Fibroblast of skin of right quadriceps (primary cell): ENCODE results near the gene OR52E4.

ENCODE experiments used
- DNase-seq: peaks from one replicate; pipeline ENCODE4 v3.0.0-alpha.2; 2013

OR52E4 gene

DNA sequence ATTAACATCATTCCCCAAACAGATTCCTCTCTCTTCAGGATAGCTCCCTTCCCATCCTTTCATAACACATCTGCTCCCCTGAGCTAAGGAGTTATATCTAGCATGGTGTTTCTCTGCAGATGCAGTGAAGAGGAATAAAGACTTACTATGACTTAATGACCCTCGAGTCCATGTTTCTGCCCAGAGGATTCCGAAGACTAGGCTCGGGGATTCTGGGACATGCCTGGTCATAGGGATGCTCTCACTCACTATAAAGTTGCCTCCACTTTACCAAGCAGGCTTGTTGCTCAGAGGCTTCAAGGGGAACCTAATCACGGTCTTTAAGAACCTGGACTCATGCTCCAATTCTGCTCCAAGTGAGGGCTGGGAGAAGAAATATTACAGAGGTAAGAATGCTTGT, at the start of gene OR52E4:
Gene OR52E4 (plus strand): TSS at position 301 of the 400 bp plus-strand sequence. CDS start 3,664 bp downstream, outside the sequence.
- DNase-seq = no peak

DNA sequence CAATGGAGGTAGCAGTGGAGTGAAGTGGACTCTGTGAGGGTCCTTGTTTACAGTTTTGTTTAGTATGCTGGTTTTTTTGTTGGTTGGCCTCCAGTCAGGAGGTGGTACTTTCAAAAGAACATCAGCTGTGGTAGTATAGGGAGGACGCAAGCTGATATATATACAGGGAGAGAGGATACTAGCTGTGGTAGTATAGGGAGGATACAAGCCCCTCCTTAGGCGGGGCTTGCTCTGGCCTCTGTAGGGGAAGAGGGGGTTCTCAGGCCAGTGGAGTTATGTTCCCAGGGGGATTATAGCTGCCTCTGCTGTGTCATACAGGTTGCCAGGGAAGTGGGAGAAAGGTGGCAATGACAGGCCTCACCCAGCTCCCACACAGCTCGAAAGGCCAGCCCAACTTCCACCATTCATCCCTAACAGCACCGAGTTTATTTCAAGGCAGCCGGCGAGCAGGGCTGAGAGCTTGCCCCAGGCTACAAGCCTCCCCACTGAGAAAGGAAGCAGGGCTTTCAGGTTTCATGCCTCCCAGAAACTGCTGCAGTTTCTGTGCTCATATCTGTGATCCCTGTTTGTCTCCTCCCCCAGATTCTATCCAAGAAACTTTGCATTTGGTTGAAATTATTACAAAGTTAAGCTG, 49.1 kb upstream of the OR52E4 start:
- DNase-seq = no peak

DNA sequence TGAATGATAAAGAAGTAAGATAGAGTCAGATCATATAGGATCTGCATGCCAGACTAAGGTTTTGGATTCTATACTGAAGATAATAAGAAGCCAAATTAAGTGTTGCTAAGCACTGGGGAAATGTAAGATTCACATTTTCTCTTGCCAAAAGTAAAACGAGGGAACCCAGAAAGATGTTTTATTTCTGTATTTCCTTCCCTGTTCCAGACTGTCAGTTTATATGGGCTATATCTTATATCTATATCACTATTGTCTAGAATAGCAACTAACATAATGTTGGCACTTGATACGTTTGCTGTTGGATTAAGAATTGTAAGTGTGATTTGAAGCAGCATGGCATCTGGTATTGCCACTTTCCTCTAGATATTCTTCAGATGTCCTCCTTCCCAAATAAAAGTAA, 47.0 kb upstream of the OR52E4 start:
- DNase-seq = no peak

DNA sequence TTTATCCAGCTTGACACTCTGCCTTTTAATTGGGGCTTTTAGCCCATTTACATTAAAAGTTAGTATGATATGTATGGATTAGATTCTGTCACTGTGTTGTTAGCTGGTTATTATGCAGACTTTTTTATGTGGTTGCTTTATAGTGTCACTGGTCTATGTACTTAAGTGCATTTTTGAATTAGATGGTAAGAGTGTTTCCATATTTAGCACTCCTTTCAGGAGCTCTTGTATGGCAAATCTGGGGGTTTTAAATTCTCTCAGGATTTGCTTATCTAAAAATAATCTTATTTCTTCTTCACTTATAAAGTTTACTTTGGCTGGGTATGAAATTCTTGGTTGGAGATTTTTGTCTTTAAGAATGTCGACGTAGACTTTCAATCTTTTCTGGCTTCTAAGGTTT, 42.7 kb upstream of the OR52E4 start:
- no peak for DNase-seq

DNA sequence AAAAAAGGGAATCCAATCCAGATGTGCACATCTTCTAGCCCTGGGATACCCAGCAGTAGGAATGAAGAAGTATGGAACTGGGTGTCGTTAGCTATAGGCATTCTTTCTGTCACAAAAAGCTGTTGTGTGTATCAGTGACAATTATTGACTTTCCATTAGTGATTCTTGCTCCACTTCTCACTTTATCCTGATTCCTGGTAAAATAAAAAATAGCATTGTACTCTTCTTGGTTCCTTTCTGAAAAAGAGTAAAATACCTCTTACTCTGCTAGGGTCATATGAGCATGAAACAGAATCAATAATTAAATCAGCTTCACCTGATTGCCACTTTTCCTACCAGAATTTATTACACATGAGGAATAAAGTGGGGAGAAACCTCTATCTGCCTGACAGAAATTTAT, 38.6 kb upstream of the OR52E4 start, which contains the start of gene OR52E6:
Gene OR52E6 (minus strand): TSS at position 101 of the 400 bp plus-strand sequence. CDS start 0 bp downstream, at position 101.
- no peak for DNase-seq

DNA sequence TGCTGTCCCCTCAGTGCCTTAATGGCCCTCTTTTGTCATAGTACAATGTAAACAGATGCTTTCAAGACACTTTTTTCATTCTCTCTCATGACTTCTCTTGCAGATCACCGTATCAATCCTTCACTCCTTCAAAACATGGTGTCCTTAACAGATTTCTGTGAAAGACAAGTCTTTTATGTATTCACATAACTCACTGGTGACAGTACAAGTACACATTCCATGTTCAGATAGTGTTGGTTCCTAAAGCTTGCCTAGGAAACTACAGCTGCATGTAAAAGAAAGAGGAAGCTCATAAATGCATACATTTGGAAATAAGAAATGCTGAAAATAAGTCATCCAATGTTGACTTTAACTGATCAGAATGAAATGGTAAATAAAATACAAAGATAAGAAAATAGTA, 33.7 kb upstream of the OR52E4 start:
- DNase-seq = no peak

DNA sequence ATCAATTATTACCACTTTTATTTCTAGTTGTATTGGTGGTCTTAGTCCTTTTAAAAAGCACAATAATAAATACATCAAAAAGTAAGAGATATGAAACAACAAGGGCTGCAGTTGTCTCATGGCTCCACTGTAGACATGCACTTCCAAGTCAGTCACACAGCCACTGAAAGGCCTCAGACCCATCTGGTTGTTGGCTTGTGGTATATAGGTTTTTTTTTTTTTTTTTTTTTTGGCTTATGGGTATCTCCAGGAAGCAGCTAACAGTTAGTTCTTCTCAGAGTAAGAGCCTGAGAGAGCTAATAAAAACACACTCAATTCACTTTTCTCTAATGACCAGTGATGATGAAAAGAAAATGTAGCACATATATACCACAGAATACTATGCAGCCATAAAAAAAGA, 32.7 kb upstream of the OR52E4 start:
- DNase-seq = no peak

DNA sequence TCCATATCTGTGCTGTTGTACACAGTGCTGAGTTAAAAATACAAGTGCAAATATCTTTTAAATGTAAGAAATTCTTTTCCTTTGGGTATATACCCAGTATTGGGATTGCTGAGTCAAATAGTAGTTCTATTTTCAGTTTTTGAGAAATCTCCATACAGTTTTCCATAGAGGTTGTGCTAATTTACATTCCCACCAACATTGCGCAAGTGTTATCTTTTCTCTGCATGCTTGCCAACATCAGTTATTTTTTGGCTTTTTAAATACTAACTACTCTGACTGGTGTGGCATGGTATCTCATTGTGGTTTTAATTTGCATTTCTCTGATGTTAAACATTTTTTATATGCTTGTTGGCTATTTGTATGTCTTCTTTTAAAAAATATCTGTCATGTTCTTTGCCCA, 29.4 kb upstream of the OR52E4 start:
- DNase-seq = no peak

DNA sequence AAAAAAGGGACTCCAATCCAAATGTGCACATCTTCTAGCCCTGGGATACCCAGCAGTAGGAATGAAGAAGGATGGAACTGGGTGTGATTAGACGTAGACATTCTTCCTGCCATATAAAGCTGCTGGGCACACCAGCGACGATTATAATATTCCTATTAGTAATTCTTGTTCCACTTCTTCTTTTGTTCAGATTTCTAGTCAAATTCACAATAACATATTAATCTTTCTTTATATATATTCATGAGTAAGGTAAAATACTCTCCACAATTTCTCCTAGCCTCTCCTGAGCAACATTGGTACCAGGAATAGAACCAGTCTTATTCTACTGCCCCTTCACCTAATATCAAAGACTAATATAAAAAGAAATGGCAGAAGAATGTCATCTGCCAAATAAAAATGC, 22.8 kb upstream of the OR52E4 start, which contains the start of gene OR52E8:
Gene OR52E8 (minus strand): TSS at position 101 of the 400 bp plus-strand sequence. CDS start 0 bp downstream, at position 101.
- no peak for DNase-seq

DNA sequence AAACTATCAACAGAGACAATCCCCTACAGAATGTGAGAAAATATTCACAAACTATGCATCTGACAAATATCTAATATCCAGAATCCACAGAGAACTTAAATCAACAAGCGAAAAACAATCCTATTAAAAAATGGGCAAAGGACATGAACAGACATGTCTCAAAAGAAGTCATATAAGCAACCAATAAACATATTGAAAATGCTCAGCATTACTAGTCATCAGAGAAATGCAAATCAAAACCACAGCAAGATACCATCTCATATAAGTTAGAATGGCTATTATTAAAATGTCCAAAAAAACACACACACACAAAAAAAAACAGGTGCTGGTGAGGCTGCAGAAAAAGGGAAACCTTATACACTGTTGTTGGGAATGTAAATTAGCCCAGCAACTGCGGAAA, 14.6 kb upstream of the OR52E4 start:
- no peak for DNase-seq

DNA sequence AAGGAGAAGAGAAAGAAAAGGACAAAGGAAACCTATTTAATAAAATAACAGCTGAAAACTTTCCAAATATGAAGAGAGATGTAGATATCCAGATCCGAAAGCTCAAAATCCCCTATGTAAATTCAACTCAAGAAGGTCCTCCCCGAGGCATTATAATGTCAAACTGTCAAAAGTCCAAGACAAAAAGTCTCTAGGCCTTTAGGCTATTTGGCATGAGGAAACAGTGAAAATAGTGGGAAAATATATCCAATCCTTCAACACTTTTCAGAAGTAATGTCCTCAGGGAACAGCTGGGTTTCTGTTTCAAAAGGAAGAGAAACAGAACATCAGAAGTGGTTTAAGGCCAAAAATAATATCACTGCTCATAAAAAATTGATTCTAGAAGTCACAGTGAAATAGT, 1.9 kb upstream of the OR52E4 start:
- DNase-seq = no peak

DNA sequence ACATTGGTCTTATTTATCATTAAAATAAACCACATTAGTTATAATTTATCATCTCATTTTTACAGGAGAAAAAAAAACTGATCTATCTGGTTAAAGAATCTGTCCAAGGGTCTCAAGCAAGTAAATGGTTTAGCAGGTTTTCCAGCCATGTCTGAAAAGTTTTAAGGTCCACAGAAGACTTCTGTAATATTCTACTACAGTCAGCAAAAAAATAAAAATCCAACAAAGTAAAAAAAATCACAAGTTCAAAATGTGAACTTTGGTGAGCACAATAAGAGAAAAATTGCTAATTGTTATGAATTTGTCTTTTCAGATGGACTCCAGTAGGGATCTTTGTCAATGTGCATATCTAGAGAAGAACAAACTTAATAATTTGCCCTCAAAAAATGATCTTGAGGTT, 1.3 kb downstream of the OR52E4 start:
- no peak for DNase-seq

DNA sequence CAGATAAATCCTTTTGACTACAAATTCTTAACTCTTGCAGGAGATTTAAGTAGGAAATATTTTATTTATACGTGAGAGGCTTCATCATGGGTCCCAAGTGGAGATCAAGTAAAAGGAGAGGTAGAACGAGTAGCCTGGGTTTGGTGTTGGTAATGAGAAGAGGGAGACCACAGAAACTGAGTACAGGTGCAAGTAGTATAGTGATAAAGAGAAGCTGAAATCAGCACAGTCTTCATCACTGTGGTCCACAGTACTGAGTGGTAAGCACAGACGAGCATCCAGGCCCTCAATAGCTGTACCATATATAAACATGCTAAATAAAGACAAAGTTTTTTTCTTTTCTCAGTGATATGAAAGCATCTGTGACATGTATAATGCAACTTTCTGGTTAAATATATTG, 6.7 kb downstream of the OR52E4 start:
- no peak for DNase-seq

DNA sequence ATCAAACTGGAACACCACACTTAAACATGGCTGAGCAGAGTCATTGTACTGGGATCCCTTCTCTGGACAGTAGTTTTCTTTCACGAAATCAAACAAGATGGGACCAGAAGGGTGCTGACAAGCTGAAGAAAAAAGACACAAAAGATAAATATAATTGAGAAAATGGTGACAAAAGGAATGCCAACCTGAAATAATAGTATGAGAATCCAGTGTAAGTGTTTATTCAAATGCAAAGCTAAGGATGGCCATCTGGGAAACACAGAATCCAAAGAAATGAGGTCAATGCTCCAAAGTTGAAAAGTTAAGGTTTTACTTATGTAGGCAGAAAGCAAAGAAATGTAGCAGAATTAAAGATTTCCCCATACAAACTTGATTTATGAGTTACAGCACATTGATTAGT, 7.2 kb downstream of the OR52E4 start:
- no peak for DNase-seq

DNA sequence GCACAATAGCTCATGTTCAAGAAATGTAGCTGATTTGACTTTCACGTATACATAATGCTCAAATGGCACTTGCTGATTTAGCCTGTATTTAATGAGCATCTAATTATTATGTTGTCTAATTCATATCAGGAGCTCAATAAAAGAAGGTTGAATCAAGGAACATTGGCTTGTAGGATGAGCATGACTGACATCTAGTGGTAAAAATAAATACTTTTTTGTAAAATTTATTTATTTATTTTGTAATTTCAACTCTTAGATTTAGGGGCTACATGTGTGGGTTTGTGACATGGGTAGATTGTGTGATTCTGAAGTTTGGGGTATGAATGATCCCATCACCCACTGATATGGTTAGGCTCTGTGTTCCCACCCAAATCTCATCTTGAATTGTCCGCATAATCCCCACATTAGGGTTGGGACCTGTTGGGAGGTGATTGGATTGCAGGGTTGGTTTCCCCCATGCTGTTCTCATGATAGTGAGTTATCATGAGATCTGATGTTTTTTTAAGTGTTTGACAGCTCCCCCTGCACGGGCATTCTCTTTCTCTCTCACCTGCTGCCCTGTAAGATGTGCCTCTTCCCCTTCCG, 10.9 kb downstream of the OR52E4 start:
- DNase-seq = peak; percentile 5

DNA sequence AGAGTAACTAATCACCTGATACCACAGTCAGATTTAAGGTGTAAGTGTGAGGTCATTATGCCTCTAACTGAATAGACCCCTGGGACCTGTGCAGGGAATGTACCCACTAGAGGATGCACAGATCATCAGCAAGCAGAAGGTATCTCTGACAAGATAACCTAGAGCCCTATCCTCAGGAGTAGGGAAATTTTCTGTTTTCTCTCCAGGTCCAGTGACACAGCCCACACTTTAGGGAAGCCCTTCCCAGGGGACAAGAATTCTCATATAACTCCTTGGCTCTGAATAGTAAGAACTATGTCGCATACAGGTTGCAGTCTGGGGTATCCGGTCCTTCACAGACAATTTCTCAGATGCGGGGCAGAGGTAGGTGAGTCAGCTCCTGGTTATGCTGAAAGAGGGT, 12.5 kb downstream of the OR52E4 start, which contains the start of gene OR52E5:
Gene OR52E5 (plus strand): TSS at position 301 of the 400 bp plus-strand sequence. CDS start 7,569 bp downstream, outside the sequence.
- no peak for DNase-seq

DNA sequence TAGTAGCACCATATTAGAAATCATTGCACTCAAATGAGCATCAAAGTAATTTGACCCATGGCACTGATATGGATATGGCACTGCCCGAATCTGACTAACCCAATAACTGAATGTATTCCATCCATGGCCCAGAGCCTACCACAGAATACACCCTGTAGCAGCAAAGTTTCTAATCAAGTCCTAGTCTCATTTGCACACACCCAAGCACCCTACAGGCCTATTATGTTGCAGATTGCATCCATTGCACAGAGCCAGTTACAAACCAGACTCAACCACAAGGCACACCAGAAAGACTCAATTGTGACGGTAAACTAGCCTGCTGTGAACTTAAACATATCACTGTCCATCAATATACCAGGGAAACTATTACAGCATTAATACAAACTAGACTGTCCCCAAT, 19.1 kb downstream of the OR52E4 start:
- no peak for DNase-seq

DNA sequence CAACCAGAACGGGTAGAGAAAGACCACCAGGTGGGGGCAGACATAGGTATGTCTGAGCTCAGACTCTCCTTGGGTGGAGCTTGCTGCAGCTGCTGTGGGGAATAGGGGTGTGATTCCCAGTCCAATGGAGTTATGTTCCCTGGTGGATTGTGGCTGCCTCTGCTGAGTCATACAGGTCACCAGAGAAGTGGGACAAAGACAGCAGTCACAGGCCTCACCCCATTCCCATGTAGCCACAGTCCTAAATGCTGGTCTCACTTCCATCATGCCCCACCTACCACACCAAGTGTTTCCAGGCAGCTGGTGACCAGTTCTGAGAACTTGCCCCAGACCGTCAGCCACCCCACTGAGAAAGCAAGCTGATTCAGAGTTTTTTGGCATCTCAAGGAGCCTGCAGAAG, 30.1 kb downstream of the OR52E4 start:
- DNase-seq = no peak

DNA sequence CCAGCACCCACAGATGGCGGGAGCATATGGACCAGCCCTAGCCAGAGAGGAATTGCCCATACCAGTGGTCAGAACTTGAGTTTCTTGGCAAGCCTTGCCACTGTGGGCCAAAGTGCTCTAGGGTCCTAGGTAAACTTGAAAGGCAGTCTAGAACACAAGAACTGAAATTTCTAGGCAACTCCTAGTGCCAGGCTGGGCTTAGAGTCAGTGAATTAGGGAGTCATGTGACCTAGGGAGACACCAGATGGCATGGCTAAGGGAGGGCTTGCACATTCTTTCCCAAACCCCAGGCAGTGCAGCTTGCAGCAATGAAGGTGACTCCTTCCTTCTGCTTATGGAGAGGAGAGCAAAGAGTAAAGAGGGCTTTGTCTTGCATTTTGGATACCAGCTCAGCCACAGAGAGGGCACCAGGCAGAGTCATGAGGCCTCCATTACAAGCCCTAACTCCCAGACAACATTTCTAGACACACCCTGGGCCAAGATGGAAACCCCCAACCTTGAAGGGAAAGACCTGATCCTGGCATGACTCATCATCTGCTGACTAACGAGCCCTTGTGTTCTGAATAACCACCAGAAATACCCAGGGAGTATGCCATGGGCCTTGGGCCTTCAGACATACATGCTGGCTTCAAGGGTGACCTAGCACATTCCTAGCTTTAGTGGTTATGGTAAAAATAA, 42.5 kb downstream of the OR52E4 start:
- no peak for DNase-seq

DNA sequence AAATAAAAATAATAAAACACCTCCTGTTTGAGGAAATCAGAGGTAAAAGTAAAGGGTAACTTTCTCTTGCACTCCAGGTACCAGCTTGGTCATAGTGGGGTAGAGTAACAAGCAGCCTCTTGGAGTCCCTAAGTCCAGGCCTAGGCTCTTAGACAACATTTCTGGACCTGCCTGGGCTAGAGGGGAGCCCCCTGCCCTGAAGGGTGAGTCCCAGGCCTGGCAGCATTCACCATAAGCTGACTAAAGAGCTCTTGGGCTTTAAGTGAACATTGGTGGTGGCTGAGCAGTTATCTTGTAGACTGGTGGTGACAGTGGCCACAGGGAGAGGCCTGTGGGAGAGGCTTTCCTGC, 43.0 kb downstream of the OR52E4 start:
- no peak for DNase-seq

DNA sequence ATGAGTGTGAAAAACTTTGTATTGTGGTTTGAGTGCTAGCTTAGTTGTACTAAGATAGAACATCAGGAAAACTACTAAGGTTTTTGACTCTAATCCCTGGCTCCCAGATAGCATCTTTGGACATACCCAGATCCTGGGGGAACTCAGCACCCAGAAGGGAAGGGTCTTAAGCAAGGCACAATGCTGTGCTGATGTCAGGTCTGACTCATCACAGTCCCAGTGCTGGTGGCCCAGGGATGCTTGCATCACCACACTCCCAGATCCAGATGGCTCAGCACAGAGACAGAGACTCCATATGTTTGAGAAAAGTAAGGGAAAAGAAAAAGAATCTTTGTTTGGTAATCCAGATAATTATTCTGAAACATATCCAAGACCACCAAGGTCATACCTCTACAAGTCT, 43.4 kb downstream of the OR52E4 start:
- no peak for DNase-seq

DNA sequence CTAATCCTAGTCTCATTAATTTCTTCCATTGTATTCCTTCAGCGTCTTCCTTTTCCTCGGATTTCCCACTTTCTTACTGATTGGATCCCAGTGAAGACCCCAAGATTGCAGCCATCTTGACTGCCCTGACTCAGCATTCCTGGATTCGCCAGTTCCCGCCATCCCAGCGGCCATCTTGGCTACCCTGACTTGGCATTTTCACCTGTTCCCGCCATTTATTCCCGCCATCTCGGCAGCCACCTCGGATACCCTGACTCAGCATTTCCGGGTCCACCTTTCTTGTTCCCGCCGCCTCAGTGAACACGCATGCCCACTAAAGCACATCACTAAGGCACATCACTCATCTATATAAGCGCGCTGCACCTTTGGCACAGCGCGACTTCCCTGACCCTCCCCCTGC, 47.8 kb downstream of the OR52E4 start:
- no peak for DNase-seq

DNA sequence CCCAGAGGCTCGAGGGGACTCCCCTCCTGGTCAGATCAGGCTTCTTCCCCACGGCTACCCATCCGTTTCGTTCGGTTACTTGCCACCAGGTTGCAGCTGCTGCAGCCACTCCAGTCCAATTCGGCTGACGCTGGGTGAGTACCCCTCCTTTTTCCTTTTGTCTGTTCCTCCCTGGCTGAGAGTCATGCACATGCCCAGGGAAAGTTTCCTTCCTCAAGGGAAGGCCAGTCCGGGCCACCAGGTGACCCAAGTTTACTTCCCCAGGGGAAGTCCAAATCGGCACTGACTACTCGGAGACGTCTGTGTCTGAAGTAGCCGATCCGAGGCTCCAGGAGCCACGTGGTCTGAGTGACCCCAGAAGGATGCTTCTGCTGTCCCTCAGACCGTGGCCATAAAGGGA, 48.4 kb downstream of the OR52E4 start:
- no peak for DNase-seq
